WTC11 (cell line): ENCODE results near the gene KIF3B.

Experiments
- CREB1 ChIP-seq: sonication (generic); formaldehyde crosslinking; IDR thresholded peaks from 2 replicates; pipeline ENCODE4 v1.8.0; 2023; ENCODE audit warnings: mild to moderate bottlenecking, missing genetic modification reagents
- CTCF ChIP-seq: fragments of 200-600 bp; IDR thresholded peaks from 2 replicates; pipeline ENCODE4 v1.8.0; 2022; ENCODE audit warnings: antibody characterized with exemption
- ELF4 ChIP-seq: sonication (generic); formaldehyde crosslinking; IDR thresholded peaks from 2 replicates; pipeline ENCODE4 v1.8.1; 2022; ENCODE audit warnings: low read depth, mild to moderate bottlenecking, moderate library complexity, missing genetic modification reagents
- ESRRA ChIP-seq: sonication (generic); formaldehyde crosslinking; IDR thresholded peaks from 2 replicates; pipeline ENCODE4 v1.8.1; 2022; ENCODE audit warnings: mild to moderate bottlenecking, missing genetic modification reagents, borderline replicate concordance
- JUN ChIP-seq: sonication (generic); formaldehyde crosslinking; IDR thresholded peaks from 2 replicates; pipeline ENCODE4 v1.8.0; 2023; ENCODE audit warnings: mild to moderate bottlenecking, missing genetic modification reagents
- NFYB ChIP-seq: sonication (generic); formaldehyde crosslinking; conservative IDR thresholded peaks from 2 replicates; pipeline ENCODE4 v1.8.0; 2022; ENCODE audit warnings: low read depth, missing genetic modification reagents
- NR2C2 ChIP-seq: sonication (generic); formaldehyde crosslinking; IDR thresholded peaks from 2 replicates; pipeline ENCODE4 v1.8.0; 2022; ENCODE audit warnings: mild to moderate bottlenecking, missing genetic modification reagents
- TEAD4 ChIP-seq: sonication (generic); formaldehyde crosslinking; IDR thresholded peaks from 2 replicates; pipeline ENCODE4 v1.8.0; 2022; ENCODE audit warnings: mild to moderate bottlenecking, missing genetic modification reagents
- ZNF232 ChIP-seq: sonication (generic); formaldehyde crosslinking; IDR thresholded peaks from 2 replicates; pipeline ENCODE4 v1.8.0; 2022; ENCODE audit warnings: mild to moderate bottlenecking, missing genetic modification reagents
- TF ChIP-seq, protein P1 (sequence below): sonication (generic); formaldehyde crosslinking; IDR thresholded peaks from 2 replicates; pipeline ENCODE4 v1.8.1; 2023; ENCODE audit warnings: mild to moderate bottlenecking, missing genetic modification reagents
- TF ChIP-seq, protein P2 (sequence below): sonication (generic); formaldehyde crosslinking; IDR thresholded peaks from 2 replicates; pipeline ENCODE4 v1.8.1; 2023; ENCODE audit warnings: mild to moderate bottlenecking, missing genetic modification reagents, moderate library complexity
- TF ChIP-seq, protein P3 (sequence below): sonication (generic); formaldehyde crosslinking; IDR thresholded peaks from 2 replicates; pipeline ENCODE4 v1.8.0; 2022; ENCODE audit warnings: mild to moderate bottlenecking, missing genetic modification reagents
- TF ChIP-seq, protein P4 (sequence below): sonication (generic); formaldehyde crosslinking; conservative IDR thresholded peaks from 2 replicates; pipeline ENCODE4 v1.8.1; 2022; ENCODE audit warnings: mild to moderate bottlenecking, missing genetic modification reagents
- TF ChIP-seq, protein P5 (sequence below): sonication (generic); formaldehyde crosslinking; IDR thresholded peaks from 2 replicates; pipeline ENCODE4 v1.8.1; 2023; ENCODE audit warnings: mild to moderate bottlenecking, moderate library complexity, missing genetic modification reagents

DNA sequence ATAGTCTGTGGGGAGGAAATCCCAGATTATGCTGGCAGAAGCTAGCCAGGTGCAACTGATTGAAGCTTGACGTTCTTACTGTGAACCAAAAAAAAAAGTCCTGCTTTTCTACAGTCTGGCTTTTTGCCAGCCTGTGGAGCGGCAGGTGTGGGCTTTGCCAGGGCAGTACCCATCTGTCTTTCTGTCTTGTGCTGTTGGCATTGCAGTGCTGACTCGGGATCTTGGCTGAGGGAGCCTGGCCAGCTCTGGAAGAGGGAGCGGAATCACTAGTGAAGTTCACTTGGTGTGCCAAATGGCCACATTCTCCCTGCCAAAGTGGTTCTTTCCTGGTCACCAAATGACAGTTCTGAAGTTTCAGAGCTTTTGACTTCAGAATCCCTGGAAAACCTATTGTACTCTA lies 5.0 kb downstream of the KIF3B start:
- TF ChIP-seq CTCF, result no peak
- TF ChIP-seq, protein P1, sequence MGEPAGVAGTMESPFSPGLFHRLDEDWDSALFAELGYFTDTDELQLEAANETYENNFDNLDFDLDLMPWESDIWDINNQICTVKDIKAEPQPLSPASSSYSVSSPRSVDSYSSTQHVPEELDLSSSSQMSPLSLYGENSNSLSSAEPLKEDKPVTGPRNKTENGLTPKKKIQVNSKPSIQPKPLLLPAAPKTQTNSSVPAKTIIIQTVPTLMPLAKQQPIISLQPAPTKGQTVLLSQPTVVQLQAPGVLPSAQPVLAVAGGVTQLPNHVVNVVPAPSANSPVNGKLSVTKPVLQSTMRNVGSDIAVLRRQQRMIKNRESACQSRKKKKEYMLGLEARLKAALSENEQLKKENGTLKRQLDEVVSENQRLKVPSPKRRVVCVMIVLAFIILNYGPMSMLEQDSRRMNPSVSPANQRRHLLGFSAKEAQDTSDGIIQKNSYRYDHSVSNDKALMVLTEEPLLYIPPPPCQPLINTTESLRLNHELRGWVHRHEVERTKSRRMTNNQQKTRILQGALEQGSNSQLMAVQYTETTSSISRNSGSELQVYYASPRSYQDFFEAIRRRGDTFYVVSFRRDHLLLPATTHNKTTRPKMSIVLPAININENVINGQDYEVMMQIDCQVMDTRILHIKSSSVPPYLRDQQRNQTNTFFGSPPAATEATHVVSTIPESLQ (CRISPR knock-in tag), result no peak
- no peak for TF ChIP-seq ZNF232 (CRISPR knock-in tag)
- TF ChIP-seq, protein P2, sequence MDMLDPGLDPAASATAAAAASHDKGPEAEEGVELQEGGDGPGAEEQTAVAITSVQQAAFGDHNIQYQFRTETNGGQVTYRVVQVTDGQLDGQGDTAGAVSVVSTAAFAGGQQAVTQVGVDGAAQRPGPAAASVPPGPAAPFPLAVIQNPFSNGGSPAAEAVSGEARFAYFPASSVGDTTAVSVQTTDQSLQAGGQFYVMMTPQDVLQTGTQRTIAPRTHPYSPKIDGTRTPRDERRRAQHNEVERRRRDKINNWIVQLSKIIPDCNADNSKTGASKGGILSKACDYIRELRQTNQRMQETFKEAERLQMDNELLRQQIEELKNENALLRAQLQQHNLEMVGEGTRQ (CRISPR knock-in tag), result no peak
- TF ChIP-seq, protein P3, sequence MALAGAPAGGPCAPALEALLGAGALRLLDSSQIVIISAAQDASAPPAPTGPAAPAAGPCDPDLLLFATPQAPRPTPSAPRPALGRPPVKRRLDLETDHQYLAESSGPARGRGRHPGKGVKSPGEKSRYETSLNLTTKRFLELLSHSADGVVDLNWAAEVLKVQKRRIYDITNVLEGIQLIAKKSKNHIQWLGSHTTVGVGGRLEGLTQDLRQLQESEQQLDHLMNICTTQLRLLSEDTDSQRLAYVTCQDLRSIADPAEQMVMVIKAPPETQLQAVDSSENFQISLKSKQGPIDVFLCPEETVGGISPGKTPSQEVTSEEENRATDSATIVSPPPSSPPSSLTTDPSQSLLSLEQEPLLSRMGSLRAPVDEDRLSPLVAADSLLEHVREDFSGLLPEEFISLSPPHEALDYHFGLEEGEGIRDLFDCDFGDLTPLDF (CRISPR knock-in tag), result no peak
- TF ChIP-seq NFYB, result no peak
- TF ChIP-seq JUN (CRISPR knock-in tag), result no peak
- no peak for TF ChIP-seq NR2C2 (CRISPR knock-in tag)
- no peak for TF ChIP-seq ELF4
- TF ChIP-seq TEAD4 (CRISPR knock-in tag), result no peak
- no peak for TF ChIP-seq CREB1 (CRISPR knock-in tag)
- TF ChIP-seq, protein P4, sequence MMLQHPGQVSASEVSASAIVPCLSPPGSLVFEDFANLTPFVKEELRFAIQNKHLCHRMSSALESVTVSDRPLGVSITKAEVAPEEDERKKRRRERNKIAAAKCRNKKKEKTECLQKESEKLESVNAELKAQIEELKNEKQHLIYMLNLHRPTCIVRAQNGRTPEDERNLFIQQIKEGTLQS (CRISPR knock-in tag), result no peak
- no peak for TF ChIP-seq ESRRA
- TF ChIP-seq, protein P5, sequence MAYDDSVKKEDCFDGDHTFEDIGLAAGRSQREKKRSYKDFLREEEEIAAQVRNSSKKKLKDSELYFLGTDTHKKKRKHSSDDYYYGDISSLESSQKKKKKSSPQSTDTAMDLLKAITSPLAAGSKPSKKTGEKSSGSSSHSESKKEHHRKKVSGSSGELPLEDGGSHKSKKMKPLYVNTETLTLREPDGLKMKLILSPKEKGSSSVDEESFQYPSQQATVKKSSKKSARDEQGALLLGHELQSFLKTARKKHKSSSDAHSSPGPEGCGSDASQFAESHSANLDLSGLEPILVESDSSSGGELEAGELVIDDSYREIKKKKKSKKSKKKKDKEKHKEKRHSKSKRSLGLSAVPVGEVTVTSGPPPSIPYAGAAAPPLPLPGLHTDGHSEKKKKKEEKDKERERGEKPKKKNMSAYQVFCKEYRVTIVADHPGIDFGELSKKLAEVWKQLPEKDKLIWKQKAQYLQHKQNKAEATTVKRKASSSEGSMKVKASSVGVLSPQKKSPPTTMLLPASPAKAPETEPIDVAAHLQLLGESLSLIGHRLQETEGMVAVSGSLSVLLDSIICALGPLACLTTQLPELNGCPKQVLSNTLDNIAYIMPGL (CRISPR knock-in tag), result no peak
